ENCODE results near the gene ATP8B3. TPM values are rescaled to one million over a fixed set of nuclear protein-coding genes. Genes with fewer than 3 reads are reported as not detected.

ATP8B3 gene
- total RNA-seq, 1 donor from 2014 or later: not detected

Other genes starting within 250 kb of the ATP8B3 start
- gene MEX3D, start 244.0 kb downstream of the ATP8B3 start, total RNA-seq: 55.0 TPM
- 50.1 TPM for gene MBD3, start 219.4 kb downstream of the ATP8B3 start, total RNA-seq
- gene UQCR11, start 206.8 kb downstream of the ATP8B3 start, total RNA-seq: 65.6 TPM
- 16.7 TPM for gene TCF3, start 159.7 kb downstream of the ATP8B3 start, total RNA-seq
- not detected for gene ONECUT3, start 58.8 kb downstream of the ATP8B3 start, total RNA-seq
- gene REXO1, start 36.2 kb upstream of the ATP8B3 start, total RNA-seq: 5.3 TPM
- gene KLF16, start 51.3 kb upstream of the ATP8B3 start, total RNA-seq: 2.9 TPM
- 42.0 TPM for gene ABHD17A, start 73.2 kb upstream of the ATP8B3 start, total RNA-seq
- 1.2 TPM for gene ADAT3, start 93.1 kb upstream of the ATP8B3 start, total RNA-seq
- gene SCAMP4, start 93.1 kb upstream of the ATP8B3 start, total RNA-seq: 11.4 TPM
- 41.6 TPM for gene CSNK1G2, start 128.9 kb upstream of the ATP8B3 start, total RNA-seq
- gene BTBD2, start 203.4 kb upstream of the ATP8B3 start, total RNA-seq: 41.2 TPM
- gene MKNK2, start 239.0 kb upstream of the ATP8B3 start, total RNA-seq: 18.3 TPM